Activated CD4-positive, alpha-beta T cell treated with anti-CD3 and anti-CD28 coated beads, Interleukin-2, amount 50 U/mL, for 48 hours (primary cell): ENCODE data around the gene CYB5B.
A peak's percentile ranks its signal among the peaks of the same experiment; 100 is the strongest.
"Not testable (repeated sequence)": the region's sequence is repeated elsewhere in the genome, so short reads cannot be mapped to it uniquely, and the experiment has no call there.

Experiments
- DNase-seq, 2 experiments: peaks; one replicate each; pipeline ENCODE4 v3.0.0-alpha.2; 2020

CYB5B gene

GRCh38 chr16:69410219-69410990 lies 14.0 kb upstream of the CYB5B start:
- DNase-seq = no peak

GRCh38 chr16:69411064-69411985 lies 13.1 kb upstream of the CYB5B start:
- no peak for DNase-seq

- no peak for DNase-seq
Observed at GRCh38 chr16:69412287-69412686, 12.1 kb upstream of the CYB5B start.

- DNase-seq = no peak
Observed at GRCh38 chr16:69413045-69413664, 11.3 kb upstream of the CYB5B start.

GRCh38 chr16:69417520-69418199 lies 6.8 kb upstream of the CYB5B start:
- no peak for DNase-seq

GRCh38 chr16:69419956-69420355 lies 4.5 kb upstream of the CYB5B start:
- DNase-seq = no peak

GRCh38 chr16:69423189-69423588 lies 1.2 kb upstream of the CYB5B start:
- no peak for DNase-seq

GRCh38 chr16:69424935-69425784 lies 741 bp downstream of the CYB5B start:
- no peak for DNase-seq

- DNase-seq = no peak
Observed at GRCh38 chr16:69428652-69429051, 4.2 kb downstream of the CYB5B start.

GRCh38 chr16:69429058-69429640 lies 4.7 kb downstream of the CYB5B start:
- not testable (repeated sequence) for DNase-seq

- no peak for DNase-seq
Observed at GRCh38 chr16:69431948-69432468, 7.6 kb downstream of the CYB5B start.

- DNase-seq = no peak
Observed at GRCh38 chr16:69434066-69434465, 9.6 kb downstream of the CYB5B start.

- no peak for DNase-seq
Observed at GRCh38 chr16:69435977-69436820, 11.8 kb downstream of the CYB5B start.

GRCh38 chr16:69436896-69437295 lies 12.5 kb downstream of the CYB5B start:
- DNase-seq = no peak

GRCh38 chr16:69438465-69438864 lies 14.0 kb downstream of the CYB5B start:
- no peak for DNase-seq

- DNase-seq = no peak
Observed at GRCh38 chr16:69440250-69440649, 15.8 kb downstream of the CYB5B start.

- DNase-seq = not testable (repeated sequence)
Observed at GRCh38 chr16:69441030-69441429, 16.6 kb downstream of the CYB5B start.

GRCh38 chr16:69443927-69444631 lies 19.7 kb downstream of the CYB5B start:
- DNase-seq = peak in 1 of 2 experiments; percentile 22

- DNase-seq = no peak
Observed at GRCh38 chr16:69444873-69445517, 20.6 kb downstream of the CYB5B start.
